ENCODE measurements around the gene MVD. TPM values are rescaled to one million over a fixed set of nuclear protein-coding genes. Genes with fewer than 3 reads are reported as not detected.

The MVD gene
- total RNA-seq, 1 experiment from 2014 or later: 119 TPM

DNA sequence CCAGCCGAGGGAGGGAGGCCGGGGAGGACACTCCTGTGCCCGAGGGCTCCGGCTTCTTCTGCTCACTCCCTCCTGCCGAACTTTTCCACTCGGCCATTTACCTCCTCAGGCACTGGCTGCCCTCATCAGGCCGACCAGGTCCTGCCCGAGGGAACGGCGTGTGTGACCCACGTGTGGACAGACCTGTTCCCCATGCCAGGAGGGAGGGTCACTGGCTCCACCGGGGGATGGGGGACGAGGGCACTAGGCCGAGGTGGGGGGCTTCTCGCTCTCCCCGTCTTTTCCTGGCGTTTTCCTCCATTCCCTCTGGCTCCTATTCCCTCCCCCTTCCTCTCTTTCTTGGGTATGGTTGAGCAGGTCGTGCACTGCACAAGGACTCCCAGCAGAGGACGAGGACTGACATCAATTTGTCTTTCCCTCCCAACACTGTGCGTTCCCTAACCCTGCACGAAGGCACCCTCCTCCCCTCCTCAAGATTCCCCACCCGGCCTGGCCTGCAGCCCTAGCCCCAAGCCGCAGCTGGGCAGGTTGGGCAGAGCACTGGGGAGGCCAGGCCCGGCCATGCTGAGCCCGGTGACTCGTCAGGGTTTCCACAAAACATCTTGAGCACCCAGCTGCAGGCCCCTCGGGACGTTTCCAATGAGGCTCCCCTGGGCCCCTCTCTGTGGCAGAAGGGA is 27.8 kb downstream of the MVD start:
- TF ChIP-seq EZH2 (IDR thresholded peaks at IDR 0.05): no peak
- TF ChIP-seq TCF7L2 (IDR thresholded peaks at IDR 0.05; ENCODE audit: borderline replicate concordance, extremely low read depth, insufficient read depth, insufficient read length): no peak
- TF ChIP-seq EGR1 (IDR thresholded peaks at IDR 0.05; ENCODE audit: low read depth): no peak
- no peak for TF ChIP-seq REST (IDR thresholded peaks at IDR 0.05; ENCODE audit: low read depth)
- no peak for TF ChIP-seq EZH2phosphoT487 (IDR thresholded peaks at IDR 0.05; ENCODE audit: borderline replicate concordance)
- TF ChIP-seq, protein P1, sequence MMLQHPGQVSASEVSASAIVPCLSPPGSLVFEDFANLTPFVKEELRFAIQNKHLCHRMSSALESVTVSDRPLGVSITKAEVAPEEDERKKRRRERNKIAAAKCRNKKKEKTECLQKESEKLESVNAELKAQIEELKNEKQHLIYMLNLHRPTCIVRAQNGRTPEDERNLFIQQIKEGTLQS (IDR thresholded peaks at IDR 0.05): no peak
- no peak for TF ChIP-seq JUND (IDR thresholded peaks at IDR 0.05)
- TF ChIP-seq CBX3 (IDR thresholded peaks at IDR 0.05; ENCODE audit: low read depth): no peak
- no peak for TF ChIP-seq SRF (IDR thresholded peaks at IDR 0.05; ENCODE audit: low read depth)
- no peak for TF ChIP-seq ZFX (IDR thresholded peaks at IDR 0.05)
- no peak for TF ChIP-seq FOSL1 (IDR thresholded peaks at IDR 0.05; ENCODE audit: low read depth)
- no peak for TF ChIP-seq SP1 (IDR thresholded peaks at IDR 0.05; ENCODE audit: low read depth)
- Histone ChIP-seq H3K36me3 (ENCODE audit: control insufficient read depth in 1 of 2, insufficient read depth in 2 of 2, low read length in 2 of 2) (peaks cover 17 to 19% of the 10 kb centered on the region in 2 experiments; a peak in 3 of 4 replicates), H3K4me1 (ENCODE audit: control insufficient read depth in 1 of 2, insufficient read depth in 2 of 2, low read length in 2 of 2) (peaks cover 7 to 32% of the 10 kb centered on the region in 2 experiments; a peak in 2 of 4 replicates), H3K9ac (ENCODE audit: low read length) (no peak overlapping the region), H3K9me2 (ENCODE audit: insufficient read depth) (no peaks in the 10 kb centered on the region), H3K27me3 (ENCODE audit: insufficient read depth, low read length) (no peaks in the 10 kb centered on the region), H3K79me2 (ENCODE audit: insufficient read depth, low read length) (no peaks in the 10 kb centered on the region), H2AFZ (ENCODE audit: low read depth, low read length, poor library complexity, severe bottlenecking) (no peak overlapping the region), H3K4me3 (replicated peaks in 1 of 2; ENCODE audit: low read depth in 1 of 2, low read length in 2 of 2) (no peak overlapping the region), H3K9me3 (ENCODE audit: control insufficient read depth in 1 of 2, insufficient read depth in 1 of 2, low read depth in 1 of 2, low read length in 2 of 2) (no peaks in the 10 kb centered on the region), H3K27ac (ENCODE audit: low read depth, low read length) (no peak overlapping the region), H4K20me1 (ENCODE audit: insufficient read depth) (no peaks in the 10 kb centered on the region), H3K4me2 (ENCODE audit: low read length) (no peak overlapping the region)
- intact Hi-C loops (cut with micrococcal nuclease): no loop called here
- CTCF ChIA-PET: no interaction called here
- BruUV-seq (replicated peaks): no TSS peak
- RAD21 ChIA-PET (ENCODE audit: low non-redundant PET in 1 of 2, low total read pairs in 2 of 2, uncharacterized antibody in 2 of 2, unreplicated experiment in 2 of 2): no interaction called here
- DNase-seq (ENCODE audit: low read depth, low spot score) (no peak), ATAC-seq (no peak)
- POLR2A ChIA-PET: no interaction called here
